Right atrium auricular region (tissue), 2 donors: Measurements from ENCODE around the gene TFB2M. TPM values are rescaled to one million over a fixed set of nuclear protein-coding genes. Genes with fewer than 3 reads are reported as not detected.

Source experiments
- DNase-seq: peaks from one replicate; pipeline ENCODE4 v3.0.0-alpha.2; 2019; ENCODE audit warnings: low spot score
- H3K27ac ChIP-seq, 2 donors: fragments of 200-600 bp; sonication (generic); 1 replicate in 1 of 2; 2 replicates in 1 of 2; pipeline ENCODE4 v1.5.1; 2016 to 2019
- H3K27me3 ChIP-seq, 2 donors: fragments of 200-600 bp; sonication (generic); one replicate each; pipeline versions ENCODE4 v1.5.1 to v1.6.0; 2017 to 2019
- H3K36me3 ChIP-seq: fragments of 200-600 bp; sonication (generic); one replicate; pipeline ENCODE4 v1.5.1; 2016
- H3K4me1 ChIP-seq, 2 donors: fragments of 200-600 bp; sonication (generic); one replicate each; pipeline versions ENCODE4 v1.5.1 to v1.6.0; 2017 to 2019
- H3K4me3 ChIP-seq, 2 donors: fragments of 200-600 bp; sonication (generic); 1 replicate in 1 of 2; 2 replicates in 1 of 2; pipeline ENCODE4 v1.5.1; 2017 to 2019; ENCODE audit warnings: mild to moderate bottlenecking in 1 of 2, moderate library complexity in 1 of 2
- H3K9me3 ChIP-seq, 2 donors: fragments of 200-600 bp; sonication (generic); one replicate each; pipeline ENCODE4 v1.5.1; 2019
- total RNA-seq, 2 donors: library from RNA; depleted of rRNA; stranded (reverse); fragments of >200 nt; gene quantifications; one replicate each; pipeline ENCODE4 v1.1.0, GENCODE V29; 2016
- TF ChIP-seq, protein P1 (sequence below), 2 donors: fragments of 200-600 bp; sonication (generic); IDR thresholded peaks; one replicate each; pipeline ENCODE4 v1.5.1; 2019; ENCODE audit warnings: antibody characterized with exemption in 2 of 2

Gene TFB2M
- total RNA-seq, 2 donors from 2014 or later, result 5.5 to 12.0 TPM

DNA sequence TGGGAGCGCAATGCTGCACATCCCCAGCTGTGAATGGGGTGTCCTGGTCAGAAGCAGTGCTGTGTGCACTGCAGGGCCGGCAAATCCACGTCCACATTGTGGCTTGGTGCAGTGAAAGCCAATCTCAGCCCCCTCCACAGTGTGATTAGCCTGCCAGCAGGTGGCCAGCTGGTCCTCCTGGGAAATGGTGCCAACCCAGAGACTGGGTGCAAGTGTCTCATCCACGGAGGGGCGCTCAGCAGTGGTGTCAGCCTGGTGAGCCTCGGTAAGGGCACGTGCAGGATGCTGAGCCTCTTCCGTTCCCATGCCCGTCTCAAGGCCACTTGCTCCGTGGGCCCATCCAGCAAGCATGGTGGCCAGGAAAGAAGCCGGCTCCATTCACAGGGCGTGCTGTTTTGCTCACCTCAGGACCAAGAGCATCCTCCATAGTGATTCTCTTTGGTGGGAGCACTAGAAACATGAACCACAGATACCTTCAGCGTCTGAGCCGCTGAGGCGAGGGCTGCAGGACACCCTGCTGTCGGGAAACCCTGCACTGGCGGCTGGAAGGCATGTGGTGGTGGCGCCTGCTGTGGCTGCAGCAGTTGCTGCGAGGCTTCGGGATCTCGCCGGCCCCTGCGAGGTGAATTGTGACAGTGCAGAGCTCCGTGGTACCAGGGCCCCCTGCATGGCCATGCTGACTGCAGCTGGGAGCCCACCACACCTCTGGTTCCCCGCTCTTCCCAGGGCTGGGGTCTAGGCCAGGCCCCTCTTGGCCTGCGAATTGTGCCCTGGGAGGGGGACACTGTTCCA, 57.0 kb downstream of the TFB2M start:
- DNase-seq, result no peak
- Histone ChIP-seq H3K27me3 (no peaks in the 10 kb centered on the region), H3K4me1 (peaks cover 0 to 13% of the 10 kb centered on the region in 2 donors), H3K27ac (no peak overlapping the region), H3K36me3 (no peaks in the 10 kb centered on the region), H3K9me3 (peaks cover 0 to 1% of the 10 kb centered on the region in 2 donors), H3K4me3 (no peak overlapping the region)
- TF ChIP-seq, protein P1, sequence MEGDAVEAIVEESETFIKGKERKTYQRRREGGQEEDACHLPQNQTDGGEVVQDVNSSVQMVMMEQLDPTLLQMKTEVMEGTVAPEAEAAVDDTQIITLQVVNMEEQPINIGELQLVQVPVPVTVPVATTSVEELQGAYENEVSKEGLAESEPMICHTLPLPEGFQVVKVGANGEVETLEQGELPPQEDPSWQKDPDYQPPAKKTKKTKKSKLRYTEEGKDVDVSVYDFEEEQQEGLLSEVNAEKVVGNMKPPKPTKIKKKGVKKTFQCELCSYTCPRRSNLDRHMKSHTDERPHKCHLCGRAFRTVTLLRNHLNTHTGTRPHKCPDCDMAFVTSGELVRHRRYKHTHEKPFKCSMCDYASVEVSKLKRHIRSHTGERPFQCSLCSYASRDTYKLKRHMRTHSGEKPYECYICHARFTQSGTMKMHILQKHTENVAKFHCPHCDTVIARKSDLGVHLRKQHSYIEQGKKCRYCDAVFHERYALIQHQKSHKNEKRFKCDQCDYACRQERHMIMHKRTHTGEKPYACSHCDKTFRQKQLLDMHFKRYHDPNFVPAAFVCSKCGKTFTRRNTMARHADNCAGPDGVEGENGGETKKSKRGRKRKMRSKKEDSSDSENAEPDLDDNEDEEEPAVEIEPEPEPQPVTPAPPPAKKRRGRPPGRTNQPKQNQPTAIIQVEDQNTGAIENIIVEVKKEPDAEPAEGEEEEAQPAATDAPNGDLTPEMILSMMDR (IDR thresholded peaks at IDR 0.05), result no peak

DNA sequence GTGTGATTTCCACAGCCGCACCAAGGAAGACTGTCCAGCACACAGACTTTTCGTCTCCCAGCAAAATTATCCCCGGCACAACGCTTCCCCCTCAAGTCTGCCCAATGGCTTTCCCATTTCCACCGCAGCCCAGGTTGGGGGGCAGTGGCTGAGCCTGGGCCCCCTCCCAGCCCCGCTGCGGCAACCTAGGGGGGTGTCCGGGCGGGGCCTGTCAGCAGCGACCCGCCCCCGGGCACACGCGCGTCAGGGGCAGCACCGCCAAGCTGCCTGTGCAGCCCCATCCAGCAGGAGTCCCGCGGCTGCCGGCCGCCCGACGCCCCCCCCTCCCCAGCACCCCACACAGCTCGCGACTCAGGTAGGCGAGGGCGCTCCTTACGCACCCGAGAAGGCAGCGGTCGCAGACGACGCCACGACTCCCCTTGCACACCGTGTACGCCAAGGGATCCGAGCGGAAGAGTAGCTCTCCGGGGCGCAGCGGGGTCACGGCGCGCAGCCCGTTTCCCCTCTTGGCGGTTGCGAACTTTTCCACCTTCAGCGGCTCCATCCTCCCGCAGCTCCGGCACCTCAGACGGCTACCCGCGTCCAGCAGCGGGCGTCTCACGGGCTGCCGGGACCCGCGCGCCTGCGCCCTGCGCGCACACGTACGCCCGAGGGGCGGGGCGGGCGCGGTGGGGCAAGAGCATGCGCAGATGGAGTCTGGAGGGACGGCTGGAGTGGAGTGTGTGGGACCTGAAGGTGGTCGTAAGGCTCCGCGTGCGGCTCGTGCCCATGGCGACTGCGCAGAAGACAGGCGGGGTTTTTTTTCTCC, 59.2 kb downstream of the TFB2M start, which contains the start of gene SMYD3:
SMYD3 (minus strand) TSS at position 606 of the 808 bp plus-strand sequence.
- Histone ChIP-seq H3K4me3 (peak within 1 kb of the TSS; percentile 67 to 89), H3K27ac (peak within 1 kb of the TSS; percentile 31 to 73), H3K36me3 (no peaks in the 10 kb centered on the region), H3K27me3 (no peaks in the 10 kb centered on the region), H3K4me1 (peaks cover 0 to 13% of the 10 kb centered on the region in 2 donors), H3K9me3 (no peaks in the 10 kb centered on the region)
- TF ChIP-seq, protein P1 (IDR thresholded peaks at IDR 0.05), result peak in 1 of 2 donors; percentile 53
- DNase-seq, result no peak

DNA sequence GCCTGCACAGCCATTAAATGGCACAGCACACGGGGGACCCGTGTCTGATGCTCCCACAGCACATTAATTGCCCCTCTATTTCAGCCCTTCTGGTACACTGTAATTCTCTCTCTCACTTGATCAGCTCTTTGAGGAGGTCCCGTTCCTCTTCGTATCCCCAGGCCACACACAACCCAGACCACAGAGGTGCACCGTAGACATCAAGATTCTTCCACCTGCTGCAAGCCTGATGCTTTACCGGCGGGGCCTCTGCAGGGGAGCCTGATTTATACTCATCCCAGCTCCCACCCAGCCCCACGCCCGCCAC, 59.7 kb downstream of the TFB2M start:
- no peak for DNase-seq
- TF ChIP-seq, protein P1 (IDR thresholded peaks at IDR 0.05), result no peak
- Histone ChIP-seq H3K4me3 (peak overlapping the region; percentile 67 to 89), H3K27me3 (no peaks in the 10 kb centered on the region), H3K9me3 (no peaks in the 10 kb centered on the region), H3K36me3 (no peaks in the 10 kb centered on the region), H3K27ac (peak overlapping the region in 1 of 2 donors; percentile 73), H3K4me1 (peaks cover 0 to 13% of the 10 kb centered on the region in 2 donors)

DNA sequence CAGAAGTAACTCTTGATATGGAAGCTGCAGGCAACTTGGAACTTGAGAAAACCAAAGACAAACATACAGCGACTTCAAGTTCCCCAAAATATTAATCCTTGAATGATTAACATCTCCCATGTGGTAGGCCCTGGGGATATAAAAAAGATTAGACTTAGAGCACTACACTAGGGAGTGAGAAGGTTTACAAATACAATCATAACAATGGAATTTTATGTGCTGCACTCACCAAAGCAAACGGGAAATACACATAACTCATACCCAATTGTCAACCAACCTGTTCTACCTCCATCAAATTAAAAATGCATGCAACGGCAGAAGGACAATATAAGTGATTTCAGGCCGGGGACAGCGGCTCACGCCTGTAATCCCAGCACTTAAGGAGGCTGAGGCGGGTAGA, 62.7 kb downstream of the TFB2M start:
- Histone ChIP-seq H3K36me3 (no peaks in the 10 kb centered on the region), H3K4me1 (peaks cover 0 to 13% of the 10 kb centered on the region in 2 donors), H3K27ac (no peak overlapping the region), H3K9me3 (no peaks in the 10 kb centered on the region), H3K27me3 (no peaks in the 10 kb centered on the region), H3K4me3 (no peak overlapping the region)
- TF ChIP-seq, protein P1 (IDR thresholded peaks at IDR 0.05), result no peak
- DNase-seq, result no peak

DNA sequence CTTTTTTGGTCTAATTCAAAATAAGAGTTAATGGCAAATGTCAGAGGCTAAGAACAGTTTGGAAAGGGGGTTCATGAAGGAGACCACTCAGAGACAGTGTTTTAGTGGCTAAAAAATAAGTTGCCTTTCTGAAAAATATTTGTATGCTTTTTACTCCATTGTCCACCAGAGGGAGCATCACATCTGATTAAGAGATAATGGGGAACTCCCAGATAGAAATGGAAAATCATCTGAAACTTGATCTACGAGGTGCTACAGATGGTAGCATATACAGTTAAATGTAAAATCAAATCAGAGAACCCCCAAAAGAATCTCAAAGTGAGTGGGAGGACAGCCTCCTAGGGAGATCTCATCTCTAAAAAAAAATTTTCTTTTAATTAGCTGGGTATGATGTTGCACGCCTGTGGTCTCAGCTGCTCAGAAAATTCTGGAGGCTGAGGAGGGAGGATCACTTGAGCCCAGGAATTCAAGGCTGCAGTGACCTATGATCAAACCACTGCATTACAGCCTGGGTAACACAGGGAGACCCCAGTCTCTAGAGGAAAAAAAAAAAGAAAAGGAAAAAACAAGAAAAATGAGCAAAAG, 68.6 kb downstream of the TFB2M start:
- Histone ChIP-seq H3K4me3 (no peak overlapping the region), H3K27me3 (no peaks in the 10 kb centered on the region), H3K36me3 (no peaks in the 10 kb centered on the region), H3K4me1 (no peaks in the 10 kb centered on the region), H3K27ac (no peak overlapping the region), H3K9me3 (no peaks in the 10 kb centered on the region)
- no peak for DNase-seq
- TF ChIP-seq, protein P1 (IDR thresholded peaks at IDR 0.05), result peak; percentile 67 to 78
